ENCODE data around the gene JPT2.
"Not testable (repeated sequence)": the region's sequence is repeated elsewhere in the genome, so short reads cannot be mapped to it uniquely, and the experiment has no call there.

Gene JPT2

GRCh38 chr16:1709356-1709755 lies 31.3 kb downstream of the JPT2 start:
- no peak for DNase-seq

GRCh38 chr16:1710811-1711507 lies 32.9 kb downstream of the JPT2 start:
- no peak for DNase-seq

GRCh38 chr16:1712791-1713261 lies 34.7 kb downstream of the JPT2 start:
- no peak for DNase-seq

GRCh38 chr16:1713331-1713730 lies 35.3 kb downstream of the JPT2 start:
- no peak for DNase-seq

GRCh38 chr16:1713933-1714332 lies 35.9 kb downstream of the JPT2 start:
- no peak for DNase-seq

GRCh38 chr16:1715220-1715619 lies 37.1 kb downstream of the JPT2 start:
- no peak for DNase-seq

GRCh38 chr16:1718236-1718635 lies 40.2 kb downstream of the JPT2 start:
- DNase-seq: not testable (repeated sequence)

- not testable (repeated sequence) for DNase-seq
Observed at GRCh38 chr16:1719559-1720229, 41.6 kb downstream of the JPT2 start.

GRCh38 chr16:1721372-1721771 lies 43.3 kb downstream of the JPT2 start:
- no peak for DNase-seq

- DNase-seq: peak in 3 of 5 donors; percentile 18 to 41 (median 19)
Observed at GRCh38 chr16:1723450-1724147, 45.5 kb downstream of the JPT2 start.

- no peak for DNase-seq
Observed at GRCh38 chr16:1724491-1724890, 46.4 kb downstream of the JPT2 start.

GRCh38 chr16:1726661-1727502 lies 48.8 kb downstream of the JPT2 start:
- no peak for DNase-seq

- no peak for DNase-seq
Observed at GRCh38 chr16:1727651-1728624, 49.9 kb downstream of the JPT2 start.

GRCh38 chr16:1729026-1729425 lies 50.9 kb downstream of the JPT2 start:
- DNase-seq: no peak

GRCh38 chr16:1729445-1729844 lies 51.4 kb downstream of the JPT2 start:
- no peak for DNase-seq

- no peak for DNase-seq
Observed at GRCh38 chr16:1731073-1731472, 53.0 kb downstream of the JPT2 start.

- no peak for DNase-seq
Observed at GRCh38 chr16:1731603-1732002, 53.5 kb downstream of the JPT2 start.

- DNase-seq: no peak
Observed at GRCh38 chr16:1732071-1732470, 54.0 kb downstream of the JPT2 start.

- not testable (repeated sequence) for DNase-seq
Observed at GRCh38 chr16:1732551-1732987, 54.5 kb downstream of the JPT2 start.

- DNase-seq: no peak
Observed at GRCh38 chr16:1734123-1734522, 56.0 kb downstream of the JPT2 start.

GRCh38 chr16:1734816-1735215 lies 56.7 kb downstream of the JPT2 start:
- DNase-seq: no peak
